ENCODE results near the gene GLYAT.
"Not testable (repeated sequence)": the region's sequence is repeated elsewhere in the genome, so short reads cannot be mapped to it uniquely, and the experiment has no call there.

GLYAT gene

GRCh38 chr11:58742981-58743880, 11.5 kb upstream of the GLYAT start:
- no peak for DNase-seq (ENCODE audit: low spot score)

DNA sequence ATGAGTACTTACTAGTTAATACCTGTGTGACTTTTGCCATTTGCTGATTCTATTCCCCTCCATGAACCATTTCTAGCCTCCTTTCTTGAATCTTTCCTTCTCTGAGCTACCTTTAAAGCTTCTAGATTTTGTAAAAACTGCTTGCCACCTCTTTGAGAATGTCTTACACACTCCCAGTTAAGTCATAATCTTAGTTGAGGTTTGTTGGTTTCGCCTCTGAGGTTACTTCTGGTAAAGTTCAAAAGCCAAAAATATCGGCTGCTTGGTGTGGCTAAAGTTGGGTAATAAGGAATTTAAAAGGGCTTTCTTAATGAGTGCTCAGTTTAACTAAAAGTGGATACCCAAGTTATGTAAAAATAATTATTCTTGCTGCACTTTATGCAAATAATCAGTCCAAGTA, 10.4 kb upstream of the GLYAT start:
- DNase-seq (ENCODE audit: low spot score), result no peak

- DNase-seq (ENCODE audit: low spot score), result no peak
Observed at GRCh38 chr11:58741127-58741526, 9.4 kb upstream of the GLYAT start.

DNA sequence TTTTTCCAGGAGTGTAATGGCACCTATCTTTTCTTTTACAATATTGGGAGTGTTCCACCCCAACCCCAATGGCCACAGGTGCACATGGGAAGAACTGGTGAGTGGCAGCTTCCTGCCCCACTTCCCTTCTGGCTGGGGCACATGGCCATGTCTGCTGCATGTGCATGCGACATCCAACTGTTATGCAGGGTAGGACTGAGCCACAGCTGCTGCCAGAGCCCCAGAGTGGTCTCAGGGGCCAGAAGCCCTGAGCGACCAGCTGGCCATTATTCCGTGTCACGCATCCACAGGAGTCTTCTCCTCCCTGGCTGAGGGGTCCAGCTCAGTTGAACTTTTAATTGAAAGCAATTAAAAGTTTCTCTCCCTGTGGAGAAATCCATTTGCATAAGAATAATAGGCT, 8.7 kb upstream of the GLYAT start:
- no peak for DNase-seq (ENCODE audit: low spot score)

DNA sequence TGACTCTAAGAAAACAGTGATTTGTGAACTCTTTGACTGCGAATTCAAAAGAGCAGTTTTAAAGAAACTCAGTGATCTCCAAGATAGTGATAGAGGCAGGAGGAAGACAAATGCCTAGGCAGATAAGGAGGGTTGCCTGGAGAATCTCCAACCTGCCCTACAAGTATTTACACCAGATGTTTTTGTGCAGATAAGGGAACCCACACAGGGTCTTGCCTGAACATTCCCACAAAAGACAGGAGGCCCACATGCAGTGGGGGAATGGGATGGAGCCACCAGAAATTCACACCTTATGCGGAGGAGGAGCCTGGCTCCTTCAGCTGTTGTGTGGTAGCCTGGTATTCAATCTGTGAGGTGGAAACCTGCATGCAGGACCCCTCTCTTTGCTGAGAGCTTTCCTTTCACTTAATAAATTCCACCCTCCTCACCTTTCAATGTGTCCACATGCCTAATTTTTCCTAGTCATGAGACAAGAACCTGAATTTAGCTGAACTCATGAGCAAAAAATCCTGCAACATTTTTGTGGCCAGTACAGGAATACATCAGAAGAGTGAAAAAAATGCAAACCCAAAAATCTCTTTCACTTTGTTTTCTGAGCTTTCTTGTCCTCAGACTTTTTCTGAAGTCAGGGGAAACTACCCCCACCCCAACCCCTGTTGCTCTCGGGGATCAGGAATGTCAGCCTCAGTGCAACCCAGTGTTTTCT, 8.1 kb upstream of the GLYAT start:
- DNase-seq (ENCODE audit: low spot score), result no peak

- DNase-seq (ENCODE audit: low spot score), result no peak
Observed at GRCh38 chr11:58734681-58735490, 3.1 kb upstream of the GLYAT start.

- DNase-seq (ENCODE audit: low spot score), result no peak
Observed at GRCh38 chr11:58730507-58731089, 1.1 kb downstream of the GLYAT start.

- DNase-seq (ENCODE audit: low spot score), result no peak
Observed at GRCh38 chr11:58727415-58727797, 4.3 kb downstream of the GLYAT start.

GRCh38 chr11:58726737-58727414, 4.9 kb downstream of the GLYAT start:
- no peak for DNase-seq (ENCODE audit: low spot score)

DNA sequence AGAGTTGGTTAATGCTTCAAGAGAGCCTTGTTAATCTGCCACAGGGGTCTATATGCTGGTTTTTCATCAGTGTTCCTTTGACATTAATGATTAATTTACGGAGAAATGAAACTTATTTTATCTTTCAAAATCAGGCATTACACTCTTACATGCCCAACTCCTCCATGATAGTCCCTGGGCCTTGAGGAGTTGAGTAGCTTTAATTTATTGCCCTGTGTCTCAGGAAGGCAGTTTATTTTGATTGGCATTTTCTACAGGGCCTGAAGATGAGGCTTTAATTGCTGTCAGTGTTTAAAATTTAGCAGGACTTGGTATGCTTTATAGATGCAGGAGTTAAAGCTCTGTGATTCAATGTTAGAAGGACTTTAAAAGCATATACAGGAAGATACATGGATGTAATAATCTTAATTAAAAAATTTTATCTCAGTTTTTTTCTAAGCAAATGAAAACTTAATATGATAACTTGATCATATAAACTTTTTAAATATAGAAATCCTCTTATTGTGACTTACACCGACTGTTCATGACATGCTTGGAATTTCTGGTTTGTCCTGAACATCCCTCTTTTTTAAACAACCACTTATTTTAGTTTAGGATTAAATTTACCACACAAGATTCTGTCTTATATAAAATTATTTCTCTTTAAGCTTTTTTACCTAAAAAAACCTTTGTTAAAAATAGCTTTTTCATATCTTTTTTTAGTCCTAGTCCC, 12.2 kb downstream of the GLYAT start:
- DNase-seq (ENCODE audit: low spot score), result no peak

- DNase-seq (ENCODE audit: low spot score), result no peak
Observed at GRCh38 chr11:58712531-58712930, 19.2 kb downstream of the GLYAT start.

- DNase-seq (ENCODE audit: low spot score), result no peak
Observed at GRCh38 chr11:58711832-58712231, 19.9 kb downstream of the GLYAT start.

- no peak for DNase-seq (ENCODE audit: low spot score)
Observed at GRCh38 chr11:58707767-58708166, 24.0 kb downstream of the GLYAT start.

GRCh38 chr11:58696825-58697224, 34.9 kb downstream of the GLYAT start:
- DNase-seq (ENCODE audit: low spot score), result not testable (repeated sequence)

- no peak for DNase-seq (ENCODE audit: low spot score)
Observed at GRCh38 chr11:58693026-58693425, 38.7 kb downstream of the GLYAT start.

- no peak for DNase-seq (ENCODE audit: low spot score)
Observed at GRCh38 chr11:58691675-58692074, 40.1 kb downstream of the GLYAT start.

GRCh38 chr11:58688789-58689503, 42.8 kb downstream of the GLYAT start:
- no peak for DNase-seq (ENCODE audit: low spot score)

- no peak for DNase-seq (ENCODE audit: low spot score)
Observed at GRCh38 chr11:58685973-58686722, 45.6 kb downstream of the GLYAT start.

GRCh38 chr11:58682660-58683059, 49.1 kb downstream of the GLYAT start:
- DNase-seq (ENCODE audit: low spot score), result not testable (repeated sequence)

All from cerebellar cortex (tissue), 1 donor.